ENCODE measurements around the gene ATP6V0D1. TPM values are rescaled to one million over a fixed set of nuclear protein-coding genes. Genes with fewer than 3 reads are reported as not detected.

The ATP6V0D1 gene
- total and polyA plus RNA-seq, 2 of the 4 experiments (the other 2 are of a cell fraction): 112 to 124 TPM

- Histone ChIP-seq H3K4me2 (ENCODE audit: low read depth, low read length) (peak within 1 kb of the TSS; percentile 85), H4K8ac (ENCODE audit: low read depth in 2 of 2, low read length in 2 of 2) (peak within 1 kb of the TSS; percentile 38 to 80), H3K23ac (ENCODE audit: low read depth, low read length) (0 out of 2 replicates have a peak within 1 kb of the TSS, but pooled peaks have one; percentile 74), H3K27me3 (ENCODE audit: control insufficient read depth, insufficient read depth, low read length) (no peaks in the 10 kb centered on the region), H3K9me3 (ENCODE audit: control insufficient read depth, insufficient read depth, low read length) (no peaks in the 10 kb centered on the region), H2BK15ac (ENCODE audit: low read depth, low read length) (no peak within 1 kb of the TSS), H3K27ac (ENCODE audit: insufficient read depth, low read length) (no peak within 1 kb of the TSS), H3K36me3 (ENCODE audit: control insufficient read depth, insufficient read depth, low read length) (no peaks in the 10 kb centered on the region), H2AFZ (replicated peaks; ENCODE audit: low read length, poor library complexity) (peak within 1 kb of the TSS; percentile 96), H4K20me1 (ENCODE audit: insufficient read depth, low read length) (no peaks in the 10 kb centered on the region), H3K9me1 (ENCODE audit: insufficient read depth, low read length) (peaks cover 5% of the 10 kb centered on the region; the same call in 1 of the 2 replicates), H3K4me3 (ENCODE audit: insufficient read depth, low read depth, low read length) (peak within 1 kb of the TSS; percentile 33), H3K4me1 (ENCODE audit: control insufficient read depth, insufficient read depth, low read length) (peaks cover 16% of the 10 kb centered on the region), H3K9ac (ENCODE audit: low read depth, low read length) (peak within 1 kb of the TSS; percentile 45), H2AK9ac (replicated peaks; ENCODE audit: low read depth, low read length, poor library complexity) (peak within 1 kb of the TSS; percentile 76), H3K4ac (ENCODE audit: low read depth, low read length) (peak within 1 kb of the TSS; percentile 48), H4K91ac (ENCODE audit: insufficient read depth, low read depth, low read length) (peak within 1 kb of the TSS; percentile 17; the same call in 1 of the 2 replicates), H2BK20ac (ENCODE audit: low read depth, low read length) (0 out of 2 replicates have a peak within 1 kb of the TSS, but pooled peaks have one; percentile 55), H4K5ac (ENCODE audit: low read depth, low read length) (peak within 1 kb of the TSS; percentile 64), H2BK5ac (ENCODE audit: low read depth, low read length, poor library complexity, severe bottlenecking) (no peak within 1 kb of the TSS), H3K56ac (ENCODE audit: extremely low read depth, insufficient read depth, low read length) (0 out of 2 replicates have a peak within 1 kb of the TSS, but pooled peaks have one; percentile 10), H2BK120ac (ENCODE audit: low read depth, low read length) (peak within 1 kb of the TSS; percentile 35; the same call in 1 of the 2 replicates), H3K79me1 (ENCODE audit: low read depth in 1 of 2, low read length in 2 of 2) (no peaks in the 10 kb centered on the region), H3K18ac (ENCODE audit: low read depth, low read length) (peak within 1 kb of the TSS; percentile 54; the same call in 1 of the 2 replicates), H3K14ac (replicated peaks; ENCODE audit: low read depth, low read length) (0 out of 2 replicates have a peak within 1 kb of the TSS, but pooled peaks have one; percentile 44), H2AK5ac (ENCODE audit: low read depth, low read length) (peak within 1 kb of the TSS; percentile 72)
- POLR2A ChIA-PET (ENCODE audit: unreplicated experiment): interaction anchor here (0.8 kb wide), 1 partner anchor 133 kb away, joined by 3 read pairs; no protein-coding TSS in a partner anchor
- intact Hi-C loops (cut with micrococcal nuclease) (loop anchor here (5.0 kb wide), 1 partner anchor 146 kb away; the partner anchor contains the start of genes FHOD1 and SLC9A5), dilution Hi-C loops (cut with HindIII; ENCODE audit: low sequenced_read_pairs, unreplicated experiment) (no loop called here), in situ Hi-C loops (cut with MboI; ENCODE audit: low sequenced_read_pairs) (no loop called here)
- BruUV-seq (replicated peaks): no TSS peak
- peak; percentile 76 for DNase-seq
- peak; percentile 90 for ATAC-seq (ENCODE audit: low read depth)
- 7% methylated on average over 14 of the region's 56 CpGs; no CpG with 5 or more reads in 1 of the 2 experiments for WGBS, 2 experiments (ENCODE audit: extremely low coverage in 2 of 2, insufficient read length in 1 of 2)
- CTCF ChIA-PET: interaction anchor here (0.8 to 1.0 kb wide), 2 partner anchors 43 to 132 kb away, joined by 3 to 4 read pairs; no protein-coding TSS in a partner anchor
- no peak for TF ChIP-seq POLR2A (IDR thresholded peaks at IDR 0.05; ENCODE audit: low read depth, low read length)
- TF ChIP-seq CHD1 (IDR thresholded peaks at IDR 0.05; ENCODE audit: low read depth, low read length): no peak
- TF ChIP-seq, protein P1, sequence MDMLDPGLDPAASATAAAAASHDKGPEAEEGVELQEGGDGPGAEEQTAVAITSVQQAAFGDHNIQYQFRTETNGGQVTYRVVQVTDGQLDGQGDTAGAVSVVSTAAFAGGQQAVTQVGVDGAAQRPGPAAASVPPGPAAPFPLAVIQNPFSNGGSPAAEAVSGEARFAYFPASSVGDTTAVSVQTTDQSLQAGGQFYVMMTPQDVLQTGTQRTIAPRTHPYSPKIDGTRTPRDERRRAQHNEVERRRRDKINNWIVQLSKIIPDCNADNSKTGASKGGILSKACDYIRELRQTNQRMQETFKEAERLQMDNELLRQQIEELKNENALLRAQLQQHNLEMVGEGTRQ (IDR thresholded peaks at IDR 0.05; ENCODE audit: low read depth, low read length): 0 out of 2 replicates have a peak, but pooled peaks have one; percentile 1
- TF ChIP-seq MXI1 (IDR thresholded peaks at IDR 0.05; ENCODE audit: borderline replicate concordance, low read depth, low read length): 0 out of 2 replicates have a peak, but pooled peaks have one; percentile 24
- TF ChIP-seq RAD21 (IDR thresholded peaks at IDR 0.05; ENCODE audit: low read length): peak; percentile 66
- peak; percentile 68 for TF ChIP-seq SMC3 (IDR thresholded peaks at IDR 0.05; ENCODE audit: low read depth, low read length)
- no peak for TF ChIP-seq CEBPB (IDR thresholded peaks at IDR 0.05; ENCODE audit: low read depth, low read length)
- 0 out of 2 replicates have a peak, but pooled peaks have one; percentile 7 for TF ChIP-seq BHLHE40 (IDR thresholded peaks at IDR 0.05; ENCODE audit: low read depth, low read length)
- TF ChIP-seq, protein P2, sequence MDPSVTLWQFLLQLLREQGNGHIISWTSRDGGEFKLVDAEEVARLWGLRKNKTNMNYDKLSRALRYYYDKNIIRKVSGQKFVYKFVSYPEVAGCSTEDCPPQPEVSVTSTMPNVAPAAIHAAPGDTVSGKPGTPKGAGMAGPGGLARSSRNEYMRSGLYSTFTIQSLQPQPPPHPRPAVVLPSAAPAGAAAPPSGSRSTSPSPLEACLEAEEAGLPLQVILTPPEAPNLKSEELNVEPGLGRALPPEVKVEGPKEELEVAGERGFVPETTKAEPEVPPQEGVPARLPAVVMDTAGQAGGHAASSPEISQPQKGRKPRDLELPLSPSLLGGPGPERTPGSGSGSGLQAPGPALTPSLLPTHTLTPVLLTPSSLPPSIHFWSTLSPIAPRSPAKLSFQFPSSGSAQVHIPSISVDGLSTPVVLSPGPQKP (IDR thresholded peaks at IDR 0.05; ENCODE audit: borderline replicate concordance, low read depth, low read length): no peak
- TF ChIP-seq FOS (IDR thresholded peaks at IDR 0.05; ENCODE audit: low read depth, low read length): no peak
- peak; percentile 77 for TF ChIP-seq CTCF (conservative IDR thresholded peaks at IDR 0.05; ENCODE audit: low read depth, low read length)
- TF ChIP-seq MAFK (IDR thresholded peaks at IDR 0.05; ENCODE audit: low read depth, low read length): no peak
- peak; percentile 46; the same call in 1 of the 2 replicates for TF ChIP-seq MAZ (IDR thresholded peaks at IDR 0.05; ENCODE audit: borderline replicate concordance, low read depth, low read length)
These were observed 87.7 kb downstream of the ATP6V0D1 start, which contains the start of gene TPPP3 for GRCh38 chr16:67393111-67393787. Gene TPPP3, minus strand, starts transcription at chr16:67393498. Its CDS starts 2,387 bp downstream, at chr16:67391111.
